GM12878 (cell line): Measurements from ENCODE around the gene CHID1. TPM values are rescaled to one million over a fixed set of nuclear protein-coding genes. Genes with fewer than 3 reads are reported as not detected.

ENCODE experiments used
- CHD2 ChIP-seq: IDR thresholded peaks from 2 replicates; pipeline ENCODE4 v1.6.1; 2011; ENCODE audit warnings: low read depth, low read length, improper control_type of control experiment, borderline replicate concordance
- DPF2 ChIP-seq: fragments of 450-650 bp; IDR thresholded peaks from 2 replicates; pipeline ENCODE4 v1.6.1; 2017; ENCODE audit warnings: mild to moderate bottlenecking
- E4F1 ChIP-seq: fragments of 450-650 bp; IDR thresholded peaks from 2 replicates; pipeline ENCODE4 v1.6.1; 2018; ENCODE audit warnings: borderline replicate concordance, mild to moderate bottlenecking; ENCODE audit not compliant: partially characterized antibody
- ESRRA ChIP-seq: IDR thresholded peaks from 2 replicates; pipeline ENCODE4 v1.6.1; 2012; ENCODE audit warnings: mild to moderate bottlenecking, low read length, improper control_type of control experiment
- HDGF ChIP-seq: fragments of 450-650 bp; IDR thresholded peaks from 2 replicates; pipeline ENCODE4 v1.6.1; 2016; ENCODE audit warnings: antibody characterized with exemption
- MLLT1 ChIP-seq: fragments of 450-650 bp; IDR thresholded peaks from 2 replicates; pipeline ENCODE4 v1.6.1; 2016; ENCODE audit warnings: mild to moderate bottlenecking
- MYB ChIP-seq: fragments of 150-350 bp; IDR thresholded peaks from 2 replicates; pipeline ENCODE4 v1.6.1; 2014; ENCODE audit warnings: mild to moderate bottlenecking, low read depth, low read length, borderline replicate concordance
- NFIC ChIP-seq: IDR thresholded peaks from 2 replicates; pipeline ENCODE4 v1.6.1; 2012; ENCODE audit warnings: low read depth, mild to moderate bottlenecking, inconsistent platforms, low read length, moderate library complexity
- NKRF ChIP-seq: fragments of 450-650 bp; conservative IDR thresholded peaks from 2 replicates; pipeline ENCODE4 v1.6.1; 2017; ENCODE audit warnings: mild to moderate bottlenecking, moderate library complexity
- PML ChIP-seq: IDR thresholded peaks from 2 replicates; pipeline ENCODE4 v1.6.1; 2012; ENCODE audit warnings: low read length, inconsistent platforms
- RFX5 ChIP-seq: IDR thresholded peaks from 2 replicates; pipeline ENCODE4 v1.6.1; 2011; ENCODE audit warnings: low read depth, low read length, improper control_type of control experiment
- SMAD1 ChIP-seq: fragments of 450-650 bp; IDR thresholded peaks from 2 replicates; pipeline ENCODE4 v1.6.1; 2018; ENCODE audit warnings: mild to moderate bottlenecking, low read depth; ENCODE audit not compliant: partially characterized antibody
- SUPT20H ChIP-seq: IDR thresholded peaks from 2 replicates; pipeline ENCODE4 v1.6.1; 2011; ENCODE audit warnings: low read depth, mild to moderate bottlenecking, low read length, moderate library complexity, borderline replicate concordance; ENCODE audit not compliant: control insufficient read depth
- TBL1XR1 ChIP-seq: IDR thresholded peaks from 2 replicates; pipeline ENCODE4 v1.6.1; 2012; ENCODE audit warnings: low read depth, low read length, improper control_type of control experiment
- YY1 ChIP-seq: IDR thresholded peaks from 2 replicates; pipeline ENCODE4 v1.6.1; 2011; ENCODE audit warnings: low read depth, mild to moderate bottlenecking, low read length
- ZBTB11 ChIP-seq: fragments of 450-650 bp; formaldehyde crosslinking; IDR thresholded peaks from 2 replicates; pipeline ENCODE4 v1.5.0; 2022; ENCODE audit warnings: mild to moderate bottlenecking, missing genetic modification characterization
- ZNF24 ChIP-seq: fragments of 450-650 bp; IDR thresholded peaks from 2 replicates; pipeline ENCODE4 v1.6.1; 2017; ENCODE audit warnings: antibody characterized with exemption, mild to moderate bottlenecking
- polyA plus RNA-seq, 11 experiments: library from polyadenylated mRNA; depleted of rRNA in 4 of 11; unstranded in 6 of 11; stranded (reverse) in 5 of 11; fragments of >200 nt; fragmentation: Nextera tagmentation in 4 of 11; fragmentation: Illumina TruSeq in 1 of 11; extraction: Ambion mirVana in 4 of 11; extraction: Trizol in 1 of 11; gene quantifications; 1 replicate in 1 of 11; 2 replicates in 10 of 11; pipeline versions ENCODE4 v1.2.1 to v1.2.3, GENCODE V29; 2011 to 2016; ENCODE audit warnings: inconsistent platforms in 2 of 11, missing spikeins in 2 of 11, low read depth in 1 of 11
- total RNA-seq, 4 experiments: library from RNA; depleted of rRNA in 3 of 4; stranded (reverse); fragments of >200 nt in 3 of 4; fragmentation: Illumina TruSeq in 1 of 4; extraction: Trizol in 1 of 4; gene quantifications; 2 replicates each; pipeline versions ENCODE4 v1.2.1 to v1.2.3, GENCODE V29; 2013 to 2021

CHID1 gene
- total and polyA plus RNA-seq, 10 of the 15 experiments (the other 5 are each of a cell fraction or from before 2014, with no cell fraction given), result 4.8 to 75.2 (median 30.1) TPM

GRCh38 chr11:827146-827896 is 83.3 kb downstream of the CHID1 start (continued):
- TF ChIP-seq MLLT1 (peak; percentile 48; the same call in 1 of the 2 replicates), ZBTB11 (CRISPR knock-in tag) (no peak), ZNF24 (no peak), YY1 (no peak), HDGF (peak; percentile 86; the same call in 1 of the 2 replicates), E4F1 (no peak), NFIC (no peak), SMAD1 (no peak), CHD2 (0 out of 2 replicates have a peak, but pooled peaks have one; percentile 63), NKRF (peak; percentile 77), RFX5 (no peak), DPF2 (peak; percentile 85), SUPT20H (no peak), ESRRA (no peak), PML (no peak), MYB (no peak), TBL1XR1 (no peak)
